ENCODE data around the gene SMG5. TPM values are rescaled to one million over a fixed set of nuclear protein-coding genes. Genes with fewer than 3 reads are reported as not detected.

SMG5 gene
- total RNA-seq, 1 experiment from 2014 or later = 63.3 TPM

- Histone ChIP-seq H3K36me3 (ENCODE audit: low read depth) (no peaks in the 10 kb centered on the region), H3K27ac (no peak within 1 kb of the TSS), H4K20me1 (ENCODE audit: insufficient read depth) (no peaks in the 10 kb centered on the region; the same call in 1 of the 2 replicates), H3K4me1 (replicated peaks; ENCODE audit: insufficient read depth) (no peaks in the 10 kb centered on the region), H3K9me2 (ENCODE audit: insufficient read depth) (no peaks in the 10 kb centered on the region), H3K9me3 (ENCODE audit: insufficient read depth, low read depth) (no peaks in the 10 kb centered on the region), H3K27me3 (ENCODE audit: insufficient read depth, low read depth) (no peaks in the 10 kb centered on the region), H2AFZ (no peak within 1 kb of the TSS), H3K79me2 (ENCODE audit: low read depth) (no peaks in the 10 kb centered on the region), H3K4me3 (no peak within 1 kb of the TSS), H3K4me2 (0 out of 2 replicates have a peak within 1 kb of the TSS, but pooled peaks have one; percentile 15), H3F3A (ENCODE audit: insufficient read depth, low read depth) (peaks cover 11% of the 10 kb centered on the region; the same call in 1 of the 2 replicates)
- no TSS peak for BruUV-seq (replicated peaks)
- no peak for TF ChIP-seq EZH2 (IDR thresholded peaks at IDR 0.05; ENCODE audit: low read depth)
- no peak for TF ChIP-seq CTCF (conservative IDR thresholded peaks at IDR 0.05)
- no peak for DNase-seq
- CTCF ChIA-PET = no interaction called here
- POLR2A ChIA-PET (ENCODE audit: unreplicated experiment) = interaction anchor here (0.6 kb wide), 1 partner anchor 302 kb away, joined by 3 read pairs; no protein-coding TSS in a partner anchor
- intact Hi-C loops (cut with micrococcal nuclease; ENCODE audit: unreplicated experiment) = no loop called here
These were observed 40.7 kb downstream of the SMG5 start, which contains the start of gene BGLAP for GRCh38 chr1:156241926-156242325. Gene BGLAP, plus strand, starts transcription at chr1:156242184. Its CDS starts 48 bp downstream, at chr1:156242232.

DNA sequence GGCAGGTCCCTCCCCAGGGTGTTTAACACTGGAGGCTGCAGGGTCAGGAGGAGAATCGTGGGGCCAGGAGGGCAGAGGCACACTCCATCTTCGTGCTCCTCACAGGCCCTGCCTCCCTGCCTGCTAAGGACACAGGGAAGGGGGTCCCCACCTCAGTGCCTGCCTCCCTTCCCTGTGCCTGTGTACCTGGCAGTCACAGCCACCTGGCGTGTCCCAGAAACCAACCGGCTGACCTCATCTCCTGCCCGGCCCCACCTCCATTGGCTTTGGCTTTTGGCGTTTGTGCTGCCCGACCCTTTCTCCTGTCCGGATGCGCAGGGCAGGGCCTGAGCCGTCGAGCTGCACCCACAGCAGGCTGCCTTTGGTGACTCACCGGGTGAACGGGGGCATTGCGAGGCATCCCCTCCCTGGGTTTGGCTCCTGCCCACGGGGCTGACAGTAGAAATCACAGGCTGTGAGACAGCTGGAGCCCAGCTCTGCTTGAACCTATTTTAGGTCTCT is 41.3 kb downstream of the SMG5 start:
- DNase-seq = peak in 1 of 2 experiments; percentile 78
- intact Hi-C loops (cut with micrococcal nuclease; ENCODE audit: unreplicated experiment) = no loop called here
- H3F3A ChIP-seq (ENCODE audit: insufficient read depth, low read depth) = peaks cover 11% of the 10 kb centered on the region; the same call in 1 of the 2 replicates
- ChIA-PET POLR2A (ENCODE audit: unreplicated experiment) (interaction anchor here (0.6 kb wide), 1 partner anchor 301 kb away, joined by 3 read pairs; no protein-coding TSS in a partner anchor), CTCF (interaction anchor here (0.6 kb wide), 1 partner anchor 10 kb away, joined by 6 read pairs; no protein-coding TSS in a partner anchor)
- H3K9me3 ChIP-seq (ENCODE audit: insufficient read depth, low read depth) = no peaks in the 10 kb centered on the region
- 0 out of 2 replicates have a peak overlapping the region, but pooled peaks have one; percentile 15 for H3K4me2 ChIP-seq
- H3K27ac ChIP-seq = no peak overlapping the region
- no peak overlapping the region for H3K4me3 ChIP-seq
- H4K20me1 ChIP-seq (ENCODE audit: insufficient read depth) = no peaks in the 10 kb centered on the region; the same call in 1 of the 2 replicates
- H3K27me3 ChIP-seq (ENCODE audit: insufficient read depth, low read depth) = no peaks in the 10 kb centered on the region
- no peaks in the 10 kb centered on the region for H3K9me2 ChIP-seq (ENCODE audit: insufficient read depth)
- H3K4me1 ChIP-seq (replicated peaks; ENCODE audit: insufficient read depth) = no peaks in the 10 kb centered on the region
- no peak for TF ChIP-seq CTCF (conservative IDR thresholded peaks at IDR 0.05)
- no peak for TF ChIP-seq EZH2 (IDR thresholded peaks at IDR 0.05; ENCODE audit: low read depth)
- no peaks in the 10 kb centered on the region; the same call in 1 of the 2 replicates for H3K36me3 ChIP-seq (ENCODE audit: low read depth)
- BruUV-seq (replicated peaks) = no TSS peak
- H3K79me2 ChIP-seq (ENCODE audit: low read depth) = no peaks in the 10 kb centered on the region
- H2AFZ ChIP-seq = no peak overlapping the region

- DNase-seq = no peak
- Histone ChIP-seq H3K9me2 (ENCODE audit: insufficient read depth) (no peaks in the 10 kb centered on the region), H3F3A (ENCODE audit: insufficient read depth, low read depth) (peaks cover 3% of the 10 kb centered on the region; the same call in 1 of the 2 replicates), H3K9me3 (ENCODE audit: insufficient read depth, low read depth) (no peaks in the 10 kb centered on the region), H3K36me3 (ENCODE audit: low read depth) (no peaks in the 10 kb centered on the region; the same call in 1 of the 2 replicates), H3K27me3 (ENCODE audit: insufficient read depth, low read depth) (no peaks in the 10 kb centered on the region), H3K79me2 (ENCODE audit: low read depth) (no peaks in the 10 kb centered on the region), H2AFZ (no peak overlapping the region), H3K4me2 (no peak overlapping the region), H3K4me3 (no peak overlapping the region), H3K4me1 (replicated peaks; ENCODE audit: insufficient read depth) (no peaks in the 10 kb centered on the region), H4K20me1 (ENCODE audit: insufficient read depth) (no peaks in the 10 kb centered on the region), H3K27ac (no peak overlapping the region)
- no TSS peak for BruUV-seq (replicated peaks)
- TF ChIP-seq EZH2 (IDR thresholded peaks at IDR 0.05; ENCODE audit: low read depth) (no peak), CTCF (conservative IDR thresholded peaks at IDR 0.05) (no peak)
- ChIA-PET CTCF (no interaction called here), POLR2A (ENCODE audit: unreplicated experiment) (no interaction called here)
- intact Hi-C loops (cut with micrococcal nuclease; ENCODE audit: unreplicated experiment) = no loop called here
These were observed 44.4 kb downstream of the SMG5 start for GRCh38 chr1:156238248-156238647.
